Measurements from ENCODE around the gene GRID1.

GRID1 gene

GRCh38 chr10:86068231-86069054, 298.2 kb downstream of the GRID1 start:
- no peak for DNase-seq

- no peak for DNase-seq
Observed at GRCh38 chr10:86067436-86068050, 299.1 kb downstream of the GRID1 start.

- DNase-seq: no peak
Observed at GRCh38 chr10:86066696-86067095, 299.9 kb downstream of the GRID1 start.

GRCh38 chr10:86065711-86066251, 300.8 kb downstream of the GRID1 start:
- DNase-seq: no peak

- DNase-seq: no peak
Observed at GRCh38 chr10:86064931-86065662, 301.5 kb downstream of the GRID1 start.

- DNase-seq: no peak
Observed at GRCh38 chr10:86064219-86064618, 302.4 kb downstream of the GRID1 start.

GRCh38 chr10:86063341-86063740, 303.3 kb downstream of the GRID1 start:
- no peak for DNase-seq

GRCh38 chr10:86062647-86063145, 303.9 kb downstream of the GRID1 start:
- DNase-seq: no peak

GRCh38 chr10:86062198-86062550, 304.4 kb downstream of the GRID1 start:
- DNase-seq: no peak

GRCh38 chr10:86061278-86062197, 305.1 kb downstream of the GRID1 start:
- no peak for DNase-seq

- DNase-seq: no peak
Observed at GRCh38 chr10:86060386-86061277, 306.0 kb downstream of the GRID1 start.

- DNase-seq: no peak
Observed at GRCh38 chr10:86059892-86060291, 306.7 kb downstream of the GRID1 start.

- no peak for DNase-seq
Observed at GRCh38 chr10:86058964-86059363, 307.6 kb downstream of the GRID1 start.

- no peak for DNase-seq
Observed at GRCh38 chr10:86057708-86058107, 308.9 kb downstream of the GRID1 start.

- DNase-seq: no peak
Observed at GRCh38 chr10:86056672-86057071, 309.9 kb downstream of the GRID1 start.

GRCh38 chr10:86055928-86056327, 310.7 kb downstream of the GRID1 start:
- no peak for DNase-seq

GRCh38 chr10:86053675-86054074, 312.9 kb downstream of the GRID1 start:
- DNase-seq: no peak

- no peak for DNase-seq
Observed at GRCh38 chr10:86051586-86051985, 315.0 kb downstream of the GRID1 start.

GRCh38 chr10:86049442-86049841, 317.2 kb downstream of the GRID1 start:
- no peak for DNase-seq

GRCh38 chr10:86048973-86049372, 317.6 kb downstream of the GRID1 start:
- DNase-seq: no peak

GRCh38 chr10:86048571-86048970, 318.0 kb downstream of the GRID1 start:
- DNase-seq: no peak
